ENCODE measurements around the gene RPS6KA2.

The RPS6KA2 gene

DNA sequence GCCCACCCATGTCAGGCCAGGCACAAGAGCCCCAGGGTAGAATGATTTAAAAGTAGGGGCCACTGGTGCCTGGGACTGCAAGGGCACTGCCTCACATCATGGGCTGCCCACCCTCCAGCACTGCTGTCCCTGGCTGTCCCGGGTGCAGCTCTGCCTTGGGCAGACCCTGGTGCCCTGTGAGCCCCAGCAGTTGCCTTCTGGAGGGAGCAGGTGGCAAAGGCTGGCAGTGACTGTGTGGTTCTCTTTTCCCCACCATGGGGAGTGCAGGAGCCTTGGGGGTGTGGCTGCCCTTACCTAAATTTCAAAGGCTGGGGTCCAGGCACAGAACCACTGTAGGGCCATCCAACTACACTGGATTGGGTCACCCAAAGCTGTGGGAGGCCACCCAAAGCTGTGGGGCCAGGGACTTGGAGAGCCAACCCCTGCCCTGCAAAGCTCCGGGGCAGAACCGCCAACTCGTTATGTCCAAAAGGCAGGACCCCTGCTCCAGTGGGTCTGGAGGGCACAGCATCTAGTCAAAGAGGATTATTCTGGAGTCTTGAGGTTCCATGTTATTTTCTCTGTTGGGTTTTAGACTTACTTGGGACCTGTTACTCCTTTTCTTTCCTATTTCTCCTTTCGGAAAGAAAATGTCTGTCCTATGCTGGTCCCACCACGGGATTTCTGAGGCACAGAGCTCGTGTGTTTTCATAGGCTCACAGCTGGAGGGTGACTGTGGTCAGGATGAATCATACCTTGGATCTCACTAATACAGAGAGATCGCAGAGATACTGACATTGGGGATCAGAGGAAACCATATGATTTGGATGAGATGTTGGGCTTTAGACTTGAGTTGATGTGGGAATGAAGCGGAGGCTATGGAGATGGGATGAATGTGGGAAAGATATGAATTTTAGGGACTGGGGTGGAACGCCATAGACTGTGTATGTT lies 105.9 kb downstream of the RPS6KA2 start:
- DNase-seq, result no peak

DNA sequence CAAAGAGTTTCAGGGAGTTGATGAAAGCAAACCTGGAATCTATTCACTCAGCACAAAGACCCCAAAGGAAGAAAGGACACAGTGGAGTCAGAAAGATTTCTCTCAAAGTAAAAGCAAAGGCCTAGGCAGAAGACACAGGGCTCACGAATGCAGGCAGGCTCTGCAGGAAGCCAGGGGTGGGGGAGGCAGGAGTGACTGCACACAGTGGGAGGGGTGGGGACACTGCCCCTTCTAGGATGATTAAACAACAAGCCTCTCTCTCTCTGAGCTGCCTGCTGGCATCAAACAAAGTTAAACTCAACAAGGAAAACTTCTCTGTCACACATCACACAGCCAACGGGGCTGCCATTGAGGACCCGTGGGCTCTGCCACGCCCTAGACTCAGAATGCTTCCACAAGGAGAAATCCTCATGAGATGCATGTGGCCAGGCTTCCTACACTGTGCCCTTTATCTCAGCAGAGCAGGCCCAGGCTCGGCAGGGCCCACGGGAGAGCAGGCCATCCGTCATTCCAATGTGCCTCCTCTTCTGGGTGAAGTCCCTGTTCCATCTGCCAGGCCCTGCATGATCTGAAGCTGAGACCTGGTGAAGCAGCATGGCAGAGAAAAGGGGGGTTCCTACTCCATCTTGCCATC lies 110.7 kb downstream of the RPS6KA2 start:
- no peak for DNase-seq

GRCh38 chr6:166515072-166515810 lies 111.8 kb downstream of the RPS6KA2 start:
- DNase-seq, result no peak

- DNase-seq, result no peak
These were observed 112.9 kb downstream of the RPS6KA2 start for GRCh38 chr6:166514196-166514595.

- no peak for DNase-seq
These were observed 114.5 kb downstream of the RPS6KA2 start for GRCh38 chr6:166512567-166512966.

DNA sequence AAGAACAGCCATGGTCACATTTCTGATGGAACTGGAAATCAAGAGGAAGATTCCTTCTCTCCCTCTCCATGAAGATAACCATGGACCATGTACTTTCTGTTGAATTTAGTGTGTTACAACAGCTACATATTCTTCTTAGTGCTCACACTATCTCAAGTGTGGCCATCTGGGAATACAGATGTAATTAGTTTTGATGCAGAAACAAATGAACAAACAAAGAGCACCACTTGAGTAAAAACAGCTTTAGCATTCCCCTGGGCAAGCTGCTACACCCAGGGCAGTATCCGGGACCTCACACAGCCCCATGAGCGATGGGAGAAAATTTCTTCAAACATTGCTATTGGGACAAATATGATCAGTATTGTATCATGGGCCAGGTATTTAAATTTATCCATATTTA lies 115.7 kb downstream of the RPS6KA2 start:
- DNase-seq, result no peak

DNA sequence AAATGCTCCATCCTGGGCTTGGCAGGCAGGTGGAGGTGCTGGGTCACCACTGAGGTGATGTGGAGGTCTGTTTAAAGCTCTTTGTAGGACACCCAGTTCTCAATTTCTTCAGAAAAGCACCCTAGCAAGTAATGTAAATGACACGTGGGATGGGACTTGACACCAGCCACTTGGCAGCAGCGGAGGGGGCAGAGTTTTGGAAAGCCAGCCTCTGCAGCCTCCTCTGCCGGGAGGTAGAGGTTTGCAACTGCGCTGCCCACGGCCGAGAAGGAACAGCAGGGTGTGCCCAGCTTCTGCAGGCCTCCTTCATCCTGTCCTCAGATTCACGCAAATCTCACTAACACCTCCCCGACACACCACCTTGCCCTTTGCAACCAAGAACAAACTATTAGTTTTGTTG lies 117.9 kb downstream of the RPS6KA2 start:
- DNase-seq, result no peak

DNA sequence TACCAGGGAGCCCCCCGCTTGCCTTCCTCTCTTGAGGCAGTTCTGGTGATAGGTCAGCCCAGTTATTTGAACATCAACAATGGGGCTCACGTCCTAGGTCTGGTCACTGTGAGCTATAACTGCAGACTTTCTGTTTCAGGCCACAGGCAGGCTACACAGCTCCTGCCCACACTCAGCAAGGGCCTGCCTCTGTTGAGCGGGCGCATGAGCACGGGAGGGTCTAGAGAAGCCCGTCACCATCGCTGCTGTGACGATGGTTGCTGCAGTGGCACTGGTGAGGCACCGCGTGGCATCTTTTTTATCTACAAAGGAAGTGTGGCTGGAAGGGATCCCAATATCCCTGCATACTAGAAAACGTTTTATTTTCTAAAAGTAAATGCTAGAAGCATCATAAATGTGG lies 118.3 kb downstream of the RPS6KA2 start:
- no peak for DNase-seq

DNA sequence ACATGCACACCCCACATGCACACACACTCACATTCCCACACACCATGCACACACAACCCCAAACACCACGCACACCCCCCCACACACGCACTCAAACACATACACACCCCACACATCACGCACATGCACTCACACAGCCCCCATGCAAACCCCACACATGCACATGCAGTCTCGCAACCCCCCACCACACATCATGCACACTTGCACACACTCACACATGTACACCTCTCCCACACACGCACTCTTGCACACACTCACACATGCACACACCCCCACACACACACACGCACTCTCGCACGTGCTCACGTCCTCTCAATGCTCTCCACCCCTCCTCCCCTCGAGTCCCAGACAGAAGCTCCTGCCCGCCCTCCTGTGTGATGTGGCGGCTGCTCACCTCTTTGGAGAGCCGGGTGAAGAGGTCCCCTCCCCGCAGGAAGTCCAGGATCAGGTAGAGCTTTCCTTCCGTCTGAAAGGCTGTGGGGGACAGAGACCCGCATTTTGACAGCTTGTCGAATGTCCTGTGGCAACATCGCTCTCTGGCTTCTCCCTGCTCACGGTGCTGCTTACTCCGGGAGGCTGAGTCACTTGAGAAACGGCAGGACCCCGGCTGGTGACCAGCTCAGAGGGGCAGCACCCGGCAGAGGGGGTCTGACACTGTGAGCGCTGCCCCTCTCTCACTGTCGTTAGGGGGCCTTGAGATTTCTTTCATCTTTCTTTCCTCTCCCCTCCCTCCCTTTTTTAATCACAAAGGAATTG lies 119.1 kb downstream of the RPS6KA2 start:
- DNase-seq, result no peak

DNA sequence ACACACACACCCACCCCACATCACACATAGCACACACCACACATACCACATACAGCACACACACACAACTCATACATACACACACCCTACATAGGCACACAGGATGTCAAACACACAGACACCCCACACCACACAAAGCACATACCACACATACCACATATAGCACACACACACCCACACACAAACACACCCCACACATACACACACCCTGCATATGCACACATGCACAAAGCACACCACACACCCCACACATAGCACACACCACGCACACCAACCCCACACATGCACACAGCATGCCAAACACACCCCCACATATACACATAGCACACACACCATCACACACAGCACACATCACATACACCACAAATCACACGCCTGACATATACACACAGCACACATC lies 119.7 kb downstream of the RPS6KA2 start:
- DNase-seq, result no peak

- DNase-seq, result no peak
These were observed 121.7 kb downstream of the RPS6KA2 start for GRCh38 chr6:166505133-166505905.

- no peak for DNase-seq
These were observed 123.0 kb downstream of the RPS6KA2 start for GRCh38 chr6:166504100-166504499.

DNA sequence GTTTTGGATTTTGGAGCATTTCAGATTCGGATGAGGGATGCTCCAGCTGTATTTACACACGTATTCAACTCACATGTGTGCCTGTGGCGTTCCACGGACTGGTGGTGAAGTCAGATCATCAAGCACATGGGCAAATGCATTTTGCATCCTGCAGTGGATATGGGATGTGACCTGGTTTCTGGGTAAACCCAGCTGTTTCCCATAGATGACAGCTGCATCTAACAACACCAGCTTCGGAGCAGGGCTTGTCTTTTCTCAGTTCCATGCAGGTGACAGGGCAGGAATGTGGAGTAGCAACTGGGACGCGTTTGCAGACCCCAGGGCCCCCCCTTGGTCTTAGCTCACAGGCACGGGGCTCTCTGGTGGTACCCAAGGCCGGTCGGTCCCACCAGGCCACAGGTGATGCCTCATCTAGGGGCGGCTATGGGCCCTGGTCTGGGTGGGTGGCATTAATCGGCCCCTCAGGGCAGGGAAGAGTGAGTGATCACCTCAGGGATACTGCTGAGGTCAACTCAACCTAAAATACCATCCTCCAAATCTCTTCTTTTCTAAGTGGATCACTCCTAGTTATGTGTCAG lies 123.8 kb downstream of the RPS6KA2 start:
- DNase-seq, result no peak

- DNase-seq, result no peak
These were observed 124.6 kb downstream of the RPS6KA2 start for GRCh38 chr6:166502453-166502852.

DNA sequence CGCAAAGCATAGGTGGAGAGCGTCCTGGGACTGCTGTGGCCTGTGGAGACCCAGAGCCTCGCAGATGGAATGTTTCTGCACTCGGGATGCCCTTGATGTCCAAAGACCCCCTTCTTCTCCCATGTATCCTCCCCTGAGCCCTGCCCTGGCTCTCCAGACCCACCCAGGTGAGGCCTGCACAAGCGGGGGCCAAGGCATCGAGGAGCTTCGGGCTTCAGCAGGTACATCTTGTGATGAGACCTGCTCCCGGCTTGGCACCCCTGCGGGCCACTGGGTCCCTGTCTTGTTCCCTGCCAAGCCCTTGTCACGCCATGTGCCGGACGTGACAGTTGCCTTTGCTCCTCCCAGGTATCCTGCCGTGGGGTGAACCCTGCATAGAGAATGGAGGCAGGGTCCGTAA lies 125.8 kb downstream of the RPS6KA2 start:
- DNase-seq, result no peak

GRCh38 chr6:166500246-166500645 lies 126.8 kb downstream of the RPS6KA2 start:
- DNase-seq, result no peak

- DNase-seq, result no peak
These were observed 127.5 kb downstream of the RPS6KA2 start for GRCh38 chr6:166499350-166500163.

DNA sequence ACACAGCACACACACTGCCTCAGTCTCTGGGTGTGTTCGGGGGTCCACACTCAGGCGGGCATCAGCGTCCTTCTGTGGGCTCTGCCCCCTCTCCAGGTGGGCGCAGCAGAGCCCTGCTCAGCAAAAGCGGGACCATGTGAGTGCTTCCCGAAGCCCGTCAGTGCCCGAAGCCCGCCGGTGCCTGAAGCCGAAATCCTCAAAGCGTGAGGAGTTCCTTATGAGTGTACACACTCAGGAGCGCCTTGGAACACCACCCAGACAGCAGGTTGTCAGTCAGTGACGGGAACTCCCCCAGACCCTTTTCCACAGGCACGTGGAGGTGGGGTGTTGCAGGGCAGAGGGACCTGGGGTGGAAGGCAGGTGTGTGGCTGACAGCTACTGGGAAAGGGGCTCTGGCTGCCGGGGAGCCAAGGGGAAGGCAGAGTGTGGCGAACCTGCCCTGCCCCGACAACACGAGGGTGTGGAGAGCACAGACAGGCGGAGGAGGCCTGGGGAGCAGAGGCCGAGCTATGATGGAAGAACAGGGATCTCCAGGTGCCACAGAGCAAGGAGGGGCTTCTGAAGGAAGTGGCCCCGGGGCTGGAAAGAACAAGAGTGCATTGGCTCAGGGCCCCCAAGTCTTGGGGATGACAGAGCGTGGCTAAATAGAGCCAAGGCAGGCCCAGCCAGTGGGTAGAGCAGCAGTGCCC lies 128.2 kb downstream of the RPS6KA2 start:
- no peak for DNase-seq

GRCh38 chr6:166498228-166498627 lies 128.8 kb downstream of the RPS6KA2 start:
- no peak for DNase-seq
